GM19099 (cell line): Measurements from ENCODE around the gene CCT6A.

Source experiments
- POLR2A ChIP-seq: IDR thresholded peaks from 3 replicates; pipeline ENCODE4 v1.6.1; 2011; ENCODE audit warnings: low read depth; ENCODE audit not compliant: insufficient read length; ENCODE audit errors: extremely low read depth

CCT6A gene, protein sequence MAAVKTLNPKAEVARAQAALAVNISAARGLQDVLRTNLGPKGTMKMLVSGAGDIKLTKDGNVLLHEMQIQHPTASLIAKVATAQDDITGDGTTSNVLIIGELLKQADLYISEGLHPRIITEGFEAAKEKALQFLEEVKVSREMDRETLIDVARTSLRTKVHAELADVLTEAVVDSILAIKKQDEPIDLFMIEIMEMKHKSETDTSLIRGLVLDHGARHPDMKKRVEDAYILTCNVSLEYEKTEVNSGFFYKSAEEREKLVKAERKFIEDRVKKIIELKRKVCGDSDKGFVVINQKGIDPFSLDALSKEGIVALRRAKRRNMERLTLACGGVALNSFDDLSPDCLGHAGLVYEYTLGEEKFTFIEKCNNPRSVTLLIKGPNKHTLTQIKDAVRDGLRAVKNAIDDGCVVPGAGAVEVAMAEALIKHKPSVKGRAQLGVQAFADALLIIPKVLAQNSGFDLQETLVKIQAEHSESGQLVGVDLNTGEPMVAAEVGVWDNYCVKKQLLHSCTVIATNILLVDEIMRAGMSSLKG

DNA sequence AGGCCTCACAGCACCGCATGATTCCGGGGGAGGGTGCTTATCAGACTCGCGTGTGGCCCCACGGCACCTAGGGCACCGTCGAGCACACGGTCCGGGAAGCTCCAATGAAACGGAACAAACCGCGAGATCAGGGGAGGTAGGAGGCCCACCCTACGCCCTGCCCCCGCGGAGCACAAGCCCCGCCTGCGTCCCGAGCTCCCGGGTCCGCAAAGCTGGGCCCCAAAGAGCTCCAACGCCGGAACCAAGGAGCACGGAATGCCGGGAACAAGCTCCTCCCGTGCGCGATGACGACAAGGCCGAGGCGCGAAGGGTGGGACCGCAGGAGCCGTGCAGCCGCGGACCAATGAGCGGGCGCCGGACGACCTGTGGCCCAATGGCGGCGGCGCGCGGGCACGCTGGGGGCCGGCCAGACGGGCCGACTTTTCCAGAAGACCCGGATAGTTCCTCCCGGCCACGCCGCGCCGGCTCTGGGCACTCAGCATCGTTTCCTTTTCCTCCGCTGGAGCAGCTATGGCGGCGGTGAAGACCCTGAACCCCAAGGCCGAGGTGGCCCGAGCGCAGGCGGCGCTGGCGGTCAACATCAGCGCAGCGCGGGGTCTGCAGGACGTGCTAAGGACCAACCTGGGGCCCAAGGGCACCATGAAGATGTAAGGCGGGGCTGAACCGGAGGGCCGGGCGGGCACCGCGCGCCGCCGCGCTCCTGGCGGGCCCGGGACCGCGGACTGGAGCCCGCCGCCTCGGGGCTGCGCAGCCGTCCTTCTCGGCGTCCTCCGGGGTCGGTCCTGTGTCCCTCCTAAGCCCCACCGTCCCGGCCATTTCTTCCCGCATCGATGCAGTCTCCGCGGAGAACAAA lies at the start of gene CCT6A, which contains the start of gene PSPH:
Gene CCT6A (plus strand): TSS at position 427 of the 853 bp plus-strand sequence. CDS start 84 bp downstream, at position 511.
Gene PSPH (minus strand): TSS at position 106 of the 853 bp plus-strand sequence. CDS start 30,232 bp downstream, outside the sequence.
- TF ChIP-seq POLR2A, result peak; percentile 77

DNA sequence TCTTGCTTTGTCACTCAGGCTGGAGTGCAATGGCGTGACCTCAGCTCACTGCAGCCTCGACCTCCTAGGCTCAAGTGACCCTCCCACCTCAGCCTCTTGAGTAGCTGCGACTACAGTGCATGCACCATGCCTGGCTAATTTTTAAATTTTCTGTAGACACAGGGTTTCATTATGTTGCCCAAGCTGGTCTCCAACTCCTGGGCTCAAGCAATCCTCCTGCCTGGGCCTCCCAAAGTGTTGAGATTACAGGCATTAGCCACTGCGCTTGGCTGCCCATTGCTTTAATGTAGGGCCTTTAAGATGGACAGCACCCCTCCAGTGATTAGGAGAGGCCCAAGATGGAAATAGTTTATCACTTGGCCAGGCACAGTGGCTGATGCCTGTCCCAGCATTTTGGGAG lies 47.8 kb upstream of the CCT6A start:
- TF ChIP-seq POLR2A, result no peak

DNA sequence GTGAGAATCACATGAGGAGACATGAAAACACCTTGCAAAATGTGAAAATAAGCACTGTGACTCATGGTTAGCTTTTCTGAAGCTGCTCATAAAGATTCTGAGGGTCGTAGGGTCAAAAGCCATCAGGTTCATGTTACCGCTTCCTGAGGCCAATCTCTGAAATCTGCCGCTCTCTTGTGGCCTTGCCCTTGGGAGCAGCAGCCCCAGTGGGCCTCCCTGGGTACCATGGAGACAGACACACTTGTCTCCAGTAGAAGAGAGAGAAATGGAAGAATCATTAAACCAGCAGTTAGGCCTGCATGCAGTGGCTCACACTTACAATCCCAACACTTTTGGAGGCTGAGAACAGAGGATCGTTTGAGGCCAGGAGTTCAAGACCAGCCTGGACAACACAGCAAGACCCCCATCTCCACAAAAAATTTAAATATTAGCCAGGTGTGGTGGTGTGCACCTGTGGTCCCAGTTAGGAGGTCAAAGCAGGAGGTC lies 44.4 kb upstream of the CCT6A start:
- no peak for TF ChIP-seq POLR2A

DNA sequence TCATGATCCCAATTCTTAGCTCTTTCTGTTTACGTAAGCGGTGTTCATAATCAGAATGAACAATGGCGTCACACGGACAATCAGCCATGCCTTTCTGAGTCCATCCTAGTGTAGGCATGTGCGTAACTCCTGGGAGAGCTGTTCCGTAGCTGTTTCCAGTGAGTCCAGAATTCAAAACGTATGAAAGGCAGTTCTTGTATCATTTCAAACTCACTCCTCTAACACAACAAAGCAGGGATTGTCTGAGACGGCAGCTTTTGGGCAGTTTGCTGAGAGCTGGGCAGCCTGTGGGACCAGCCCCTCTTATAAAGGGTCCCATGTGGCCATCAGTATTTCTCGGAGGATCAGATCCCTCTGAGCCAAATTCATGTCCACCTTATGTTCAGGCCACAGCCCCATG lies 43.7 kb upstream of the CCT6A start:
- TF ChIP-seq POLR2A, result no peak

DNA sequence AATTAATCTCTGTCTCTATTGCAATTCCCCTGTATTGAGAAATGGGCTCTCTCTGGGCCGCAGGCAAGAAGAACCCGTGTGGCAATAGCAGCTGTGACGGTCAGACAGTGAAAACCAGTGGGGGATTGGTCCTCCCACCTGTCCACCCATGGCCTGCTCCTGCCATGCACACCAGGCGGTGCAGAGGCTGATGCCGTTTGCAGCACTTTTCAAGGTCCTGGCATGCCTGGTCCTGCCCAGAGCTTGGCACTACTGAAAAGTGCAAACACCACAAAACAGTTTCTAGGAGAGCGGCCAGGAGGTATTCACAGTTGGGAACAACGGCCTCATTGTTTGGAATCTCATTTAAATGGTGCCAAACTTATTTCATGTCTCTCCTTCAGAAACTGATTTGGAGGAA lies 41.9 kb upstream of the CCT6A start:
- TF ChIP-seq POLR2A, result no peak

DNA sequence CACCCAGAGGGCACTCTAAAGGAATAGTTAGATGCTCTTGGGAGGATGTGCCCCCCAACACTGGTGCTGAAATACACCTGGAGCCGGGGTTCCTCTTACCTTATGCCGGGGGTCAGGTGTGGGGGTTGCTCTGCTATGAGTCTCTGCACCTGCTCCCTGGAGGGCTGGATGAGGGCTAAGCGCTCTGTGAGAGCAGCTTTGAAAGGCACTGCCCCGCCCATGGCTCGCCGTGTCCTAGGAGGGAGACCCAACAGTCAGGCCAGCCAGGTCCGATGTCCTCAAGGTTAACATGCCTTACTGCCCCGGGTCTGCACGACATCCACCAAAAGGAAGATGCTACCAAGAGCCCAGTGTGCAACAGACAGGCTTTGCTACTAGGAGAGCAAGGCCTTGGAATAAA lies 32.1 kb upstream of the CCT6A start:
- no peak for TF ChIP-seq POLR2A

DNA sequence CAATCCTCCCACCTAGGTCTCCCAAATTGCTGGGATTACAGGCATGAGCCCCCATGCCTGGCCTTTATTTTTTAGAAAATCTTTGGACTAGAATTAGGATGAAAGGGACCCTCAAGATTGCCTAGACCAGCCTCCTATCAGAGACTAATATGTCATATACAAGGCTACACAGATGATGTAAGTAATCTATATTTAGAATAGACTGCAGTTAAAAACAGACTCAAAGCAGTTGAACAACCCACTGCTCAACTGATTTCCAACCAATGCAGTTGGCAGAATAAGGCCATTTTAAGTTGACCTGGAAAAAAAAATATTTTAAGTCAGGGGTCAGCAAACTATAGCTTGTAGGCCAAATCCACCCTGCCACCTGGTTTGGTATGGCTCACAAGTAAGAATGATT lies 28.1 kb upstream of the CCT6A start:
- TF ChIP-seq POLR2A, result no peak

DNA sequence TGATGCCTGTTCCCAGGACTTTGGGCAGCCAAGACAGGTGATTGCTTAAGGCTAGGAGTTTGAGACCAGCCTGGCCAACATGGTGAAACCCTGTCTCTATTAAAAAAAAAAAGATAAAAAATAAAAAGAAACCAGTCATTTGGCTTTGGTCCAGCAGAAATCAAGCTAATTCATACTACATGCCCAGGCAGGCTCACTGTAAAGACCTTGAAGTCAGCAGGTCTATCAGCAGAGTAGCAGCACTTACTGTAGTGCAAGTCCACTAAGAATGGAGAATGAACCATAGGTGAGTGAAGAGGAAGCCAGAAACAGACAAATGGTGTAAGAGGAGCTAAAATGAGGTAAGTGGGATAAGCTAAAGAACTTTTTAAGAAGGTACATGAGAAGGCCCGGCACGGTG lies 25.0 kb upstream of the CCT6A start:
- TF ChIP-seq POLR2A, result no peak

DNA sequence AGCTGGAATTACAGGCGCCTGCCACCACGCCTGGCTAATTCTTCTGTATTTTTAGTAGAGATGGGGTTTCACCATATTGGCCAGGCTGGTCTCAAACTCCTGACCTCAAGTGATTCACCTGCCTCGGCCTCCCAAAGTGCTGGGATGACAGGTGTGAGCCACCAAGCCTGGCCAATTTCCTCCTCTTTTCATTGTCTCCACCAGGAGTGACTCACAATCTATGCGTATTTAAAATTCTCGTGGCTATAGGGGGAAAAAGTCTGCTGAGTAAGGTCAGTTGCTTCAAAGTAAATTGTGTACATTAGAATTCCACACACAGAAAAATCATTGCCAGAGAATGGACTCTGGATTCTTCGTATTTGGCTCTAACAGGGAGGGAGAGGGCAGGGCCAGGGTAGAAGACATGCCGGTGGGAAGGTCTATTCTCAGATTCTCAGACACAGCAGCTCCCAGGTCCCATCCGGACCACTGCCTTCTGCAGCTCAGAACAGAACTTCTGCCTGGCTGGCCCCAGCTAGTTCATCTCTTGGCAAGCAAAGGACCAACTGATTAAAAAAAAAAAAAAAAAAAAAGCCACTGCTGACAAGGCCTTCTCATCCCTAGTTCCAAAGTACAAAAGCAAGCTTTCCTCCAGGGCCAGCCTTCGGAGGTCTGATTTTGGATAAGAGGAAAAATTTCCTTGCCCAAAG lies 22.5 kb upstream of the CCT6A start:
- TF ChIP-seq POLR2A, result no peak

DNA sequence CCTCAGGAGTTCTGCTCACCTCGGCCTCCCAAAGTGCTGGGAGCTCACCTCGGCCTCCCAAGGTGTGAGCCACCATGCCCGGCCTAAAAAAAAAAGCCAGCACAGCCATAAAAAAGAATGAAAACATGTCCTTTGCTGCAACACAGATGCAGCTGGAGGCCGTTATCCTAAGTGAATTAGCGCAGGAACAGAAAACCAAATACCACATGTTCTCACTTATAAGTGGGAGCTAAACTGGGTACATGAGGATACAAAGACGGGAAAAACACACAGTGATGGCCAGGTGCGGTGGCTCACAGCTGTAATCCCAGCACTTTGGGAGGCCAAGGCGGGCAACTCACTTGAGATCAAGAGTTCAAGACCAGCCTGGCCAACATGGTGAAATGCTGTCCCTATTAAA lies 21.2 kb upstream of the CCT6A start:
- TF ChIP-seq POLR2A, result no peak

DNA sequence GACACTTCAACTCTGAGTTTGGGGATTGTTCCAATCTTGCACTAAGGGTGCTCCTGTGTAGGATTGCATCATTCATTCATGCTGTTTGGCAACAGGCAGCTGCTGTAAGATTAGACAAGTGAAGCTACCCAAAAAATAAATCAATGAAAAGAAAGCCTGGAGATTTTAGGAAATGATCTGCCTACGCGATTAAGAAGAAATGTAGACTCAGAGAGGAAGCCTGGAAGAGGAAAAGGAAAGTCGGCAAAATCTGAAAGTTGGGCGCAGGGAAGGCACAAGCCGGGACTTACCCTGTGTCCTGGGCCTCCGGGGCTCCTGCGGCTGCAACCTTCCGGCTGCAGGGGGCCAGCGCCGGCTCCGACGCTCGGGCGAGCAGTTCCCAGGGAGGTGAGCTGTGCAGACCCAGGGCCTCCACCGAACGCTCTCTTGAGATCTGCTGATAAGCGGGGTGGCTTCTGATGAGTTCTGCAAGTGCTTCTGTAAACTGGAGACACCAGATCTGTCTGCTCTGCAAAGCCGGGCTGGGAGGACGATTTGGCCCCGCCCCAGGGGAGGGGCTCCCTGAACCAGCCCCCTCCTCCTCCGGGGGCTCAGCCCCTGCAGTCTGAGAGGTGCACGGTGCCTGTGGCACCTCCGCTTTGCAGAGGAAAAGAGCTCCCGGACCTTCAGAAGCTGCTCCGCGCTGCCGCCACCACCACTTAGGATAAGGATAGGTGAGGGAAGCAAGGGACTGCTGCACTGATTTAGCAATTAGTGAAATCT lies 17.7 kb upstream of the CCT6A start:
- peak; percentile 64 for TF ChIP-seq POLR2A

DNA sequence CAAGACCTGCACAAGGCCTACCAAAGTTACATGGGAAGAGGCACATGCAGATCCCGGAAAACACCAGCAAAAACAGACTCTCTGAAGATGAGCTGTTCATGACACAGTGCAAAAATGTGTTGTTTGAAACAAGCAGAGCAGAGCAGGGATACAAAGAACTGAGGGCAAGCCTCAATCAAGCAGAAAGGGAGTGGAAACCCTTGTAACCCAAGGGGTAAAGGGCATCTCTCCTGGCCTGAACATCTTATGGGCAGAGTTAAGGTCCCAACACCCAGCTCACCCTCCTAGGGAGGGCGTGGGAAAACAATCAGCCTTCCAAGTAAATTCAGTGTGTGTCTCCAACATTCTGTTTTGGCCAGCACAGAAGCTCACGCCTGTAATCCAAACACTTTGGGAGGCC lies 10.8 kb upstream of the CCT6A start:
- no peak for TF ChIP-seq POLR2A

DNA sequence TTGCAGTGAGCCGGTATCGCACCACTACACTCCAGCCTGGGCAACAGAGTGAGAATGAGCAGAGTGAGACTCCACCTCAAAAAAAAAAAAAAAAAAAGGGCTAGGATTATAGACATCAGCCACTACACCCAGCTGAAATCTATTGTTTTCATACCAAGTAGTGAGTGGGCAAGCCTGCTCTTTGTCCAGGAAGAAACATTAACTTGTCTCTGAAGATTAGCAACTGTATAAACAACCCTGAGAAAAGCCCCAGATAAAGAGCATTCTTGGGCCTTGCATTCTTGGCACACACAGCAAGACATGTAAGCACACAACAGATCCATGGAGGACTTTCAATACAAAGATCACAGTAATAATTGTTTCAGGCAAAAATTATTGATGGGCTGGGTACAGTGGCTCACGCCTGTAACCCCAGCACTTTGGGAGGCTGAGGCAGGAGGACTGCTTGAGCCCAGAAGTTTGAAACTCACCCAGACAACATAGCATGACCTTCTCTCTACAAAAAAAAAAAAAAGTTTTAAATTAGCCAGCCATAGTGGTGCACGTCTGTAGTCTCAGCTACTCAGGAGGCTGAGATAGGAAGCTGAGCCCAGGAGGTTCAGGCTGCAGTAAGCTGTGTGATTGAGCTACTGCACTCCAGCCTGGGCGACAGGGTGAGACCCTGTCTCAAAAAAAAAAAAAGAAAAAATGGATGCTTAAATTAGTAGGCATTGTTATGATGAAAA lies 4.7 kb upstream of the CCT6A start:
- TF ChIP-seq POLR2A, result no peak
